ENCODE results near the gene C1orf115.

- TF ChIP-seq CTCF (IDR thresholded peaks at IDR 0.05) = no peak
- no peak for TF ChIP-seq POLR2A (IDR thresholded peaks at IDR 0.05)
- TF ChIP-seq POLR2AphosphoS5 (IDR thresholded peaks at IDR 0.05) = no peak
- TF ChIP-seq EP300 (IDR thresholded peaks at IDR 0.05) = no peak
These were observed 6.2 kb downstream of the C1orf115 start for GRCh38 chr1:220696226-220696862.

Data from sigmoid colon (tissue), 4 donors.